GM19372 (cell line): ENCODE data around the gene ABHD8.

Experiments used
- ATAC-seq: cut with Tn5 transposase; IDR thresholded peaks from one replicate; pipeline ENCODE4 v1.9.1; 2021; ENCODE audit warnings: mild to moderate bottlenecking, low read depth, moderate library complexity; ENCODE audit not compliant: unreplicated experiment

The ABHD8 gene

GRCh38 chr19:17245535-17245984, 57.7 kb downstream of the ABHD8 start, which contains the start of gene NR2F6:
Gene NR2F6, minus strand, starts transcription at chr19:17245919. Its CDS starts 699 bp downstream, at chr19:17245220.
- peak; percentile 6 for ATAC-seq

GRCh38 chr19:17244618-17245534, 58.3 kb downstream of the ABHD8 start:
- ATAC-seq = no peak

GRCh38 chr19:17243830-17244617, 59.2 kb downstream of the ABHD8 start:
- ATAC-seq = no peak

DNA sequence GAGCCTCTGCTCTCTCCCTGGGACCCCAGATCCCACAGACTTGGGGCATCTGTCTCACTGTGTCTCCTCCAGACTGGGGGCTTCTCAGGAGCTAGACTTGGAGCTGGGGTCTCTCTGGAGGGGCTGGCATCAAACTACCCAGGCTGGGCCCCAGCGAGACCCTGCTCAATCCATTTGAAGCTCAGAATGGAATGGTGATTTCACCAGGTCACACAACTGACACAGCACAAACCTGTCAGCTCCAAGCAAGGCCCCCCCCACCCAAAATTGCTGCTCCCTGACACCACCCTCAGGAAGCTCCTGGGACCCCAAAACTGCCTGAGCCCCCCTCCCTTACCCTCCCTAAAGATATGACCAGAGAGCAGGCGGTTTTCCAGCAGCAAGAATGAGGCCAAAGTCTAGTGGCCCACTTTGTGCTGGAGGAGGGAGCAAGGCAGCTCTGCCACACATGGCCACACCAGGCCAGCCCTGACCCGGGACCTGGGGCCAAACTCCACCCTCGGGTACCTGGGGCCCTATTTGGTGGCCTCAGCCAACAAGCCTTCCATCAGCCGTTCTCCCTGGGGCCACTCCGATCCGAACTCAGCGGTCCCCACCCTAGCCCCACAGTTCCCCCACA, 59.9 kb downstream of the ABHD8 start:
- no peak for ATAC-seq

- ATAC-seq = no peak
Measured at GRCh38 chr19:17242431-17243208, 60.6 kb downstream of the ABHD8 start.
